Sigmoid colon (tissue), 7 donors: Measurements from ENCODE around the gene DIPK1A. TPM values are rescaled to one million over a fixed set of nuclear protein-coding genes. Genes with fewer than 3 reads are reported as not detected.

Experiments used
- DNase-seq: peaks from one replicate; pipeline ENCODE4 v3.0.0-alpha.2; 2019
- H3K27ac ChIP-seq, 4 donors: fragments of 200-600 bp; sonication (generic); one replicate each; pipeline ENCODE4 v1.5.1; 2016 to 2019; ENCODE audit warnings: mild to moderate bottlenecking in 1 of 4
- H3K27me3 ChIP-seq, 3 donors: fragments of 200-600 bp; sonication (generic); one replicate each; pipeline ENCODE4 v1.5.1; 2019; ENCODE audit warnings: mild to moderate bottlenecking in 1 of 3
- H3K36me3 ChIP-seq, 4 donors: fragments of 200-600 bp; sonication (generic); one replicate each; pipeline ENCODE4 v1.5.1; 2016 to 2019
- H3K4me1 ChIP-seq, 4 donors: fragments of 200-600 bp; sonication (generic); one replicate each; pipeline ENCODE4 v1.5.1; 2017 to 2019
- H3K4me3 ChIP-seq, 4 donors: fragments of 200-600 bp; sonication (generic); one replicate each; pipeline ENCODE4 v1.5.1; 2017 to 2019; ENCODE audit warnings: mild to moderate bottlenecking in 2 of 4, moderate library complexity in 1 of 4
- H3K9me3 ChIP-seq, 4 donors: fragments of 200-600 bp in 3 of 4; sonication (generic) in 3 of 4; one replicate each; pipeline versions ENCODE4 v1.5.1 to v1.6.1; 2013 to 2019
- EP300 ChIP-seq, 4 donors: sonication (generic); formaldehyde crosslinking; IDR thresholded peaks; one replicate each; pipeline ENCODE4 v1.6.1; 2017; ENCODE audit warnings: antibody characterized with exemption in 4 of 4
- POLR2A ChIP-seq, 2 donors: fragments of 450-650 bp; IDR thresholded peaks; one replicate each; pipeline ENCODE4 v1.6.1; 2016; ENCODE audit warnings: antibody characterized with exemption in 2 of 2, mild to moderate bottlenecking in 2 of 2, moderate library complexity in 2 of 2
- POLR2AphosphoS5 ChIP-seq, 4 donors: sonication (generic); formaldehyde crosslinking; IDR thresholded peaks; one replicate each; pipeline ENCODE4 v1.6.1; 2017; ENCODE audit warnings: antibody characterized with exemption in 4 of 4
- WGBS, 2 donors: extraction: QIAGEN DNeasy Blood & Tissue Kit; methylation state at CpG; one replicate each; pipeline ENCODE4 v1.1.7; 2013; 5-methylcytosine and 5-hydroxymethylcytosine counted together
- intact Hi-C: fragments of 100-400 bp; cut with DNase I; formaldehyde crosslinking; loops from one replicate; pipeline ENCODE4 v1.15.1; 2023
- polyA plus RNA-seq, 3 donors: library from polyadenylated mRNA; stranded (reverse); fragments of 200-250 nt; gene quantifications; one replicate each; pipeline ENCODE4 v1.2.3, GENCODE V29; 2013
- total RNA-seq, 4 donors: library from RNA; depleted of rRNA; stranded (reverse); fragments of >200 nt; gene quantifications; one replicate each; pipeline ENCODE4 v1.1.0, GENCODE V29; 2016
- TF ChIP-seq, protein P1 (sequence below), 4 experiments: fragments of 450-650 bp in 3 of 4; fragments of 200-600 bp in 1 of 4; IDR thresholded peaks; one replicate each; pipeline ENCODE4 v1.5.1; 2016 to 2019; ENCODE audit warnings: antibody characterized with exemption in 4 of 4, mild to moderate bottlenecking in 3 of 4, moderate library complexity in 2 of 4
- donor health status: healthy with polysubstance abuse.
- donor health status: Bipolar disorder and iron deficiency.
- donor health status: healthy.

Gene DIPK1A
- total and polyA plus RNA-seq, 7 donors: 1.8 to 35.5 (median 19.1) TPM

DNA sequence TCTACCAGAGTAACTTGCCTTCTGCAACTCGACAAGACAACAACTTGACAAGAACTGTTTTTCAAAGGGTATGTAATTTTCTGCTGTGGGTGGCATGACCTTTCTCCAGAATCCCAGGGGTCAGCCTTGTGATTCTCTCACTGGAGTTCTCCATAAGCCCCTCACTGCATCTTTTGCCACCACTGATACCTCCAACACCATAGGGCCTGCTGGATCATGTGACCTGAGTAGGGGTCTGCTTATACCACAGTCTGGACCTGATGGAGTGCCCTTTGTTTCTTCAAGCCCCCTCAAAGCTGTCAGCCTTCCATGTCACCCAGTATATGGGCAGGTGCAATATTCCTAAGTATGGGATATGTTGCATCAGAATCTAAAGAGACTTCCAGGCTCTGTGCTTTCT lies 31.6 kb upstream of the DIPK1A start:
- Histone ChIP-seq H3K27ac (no peak overlapping the region), H3K36me3 (no peaks in the 10 kb centered on the region), H3K4me3 (no peak overlapping the region), H3K27me3 (no peaks in the 10 kb centered on the region), H3K9me3 (no peaks in the 10 kb centered on the region), H3K4me1 (peaks cover 0 to 5% (median 0%) of the 10 kb centered on the region in 4 donors)
- DNase-seq: no peak
- WGBS, 2 donors: 98 to 100% methylated on average over 1 of the region's 1 CpG
- no peak for TF ChIP-seq POLR2A (IDR thresholded peaks at IDR 0.05)
- intact Hi-C loops: no loop called here

DNA sequence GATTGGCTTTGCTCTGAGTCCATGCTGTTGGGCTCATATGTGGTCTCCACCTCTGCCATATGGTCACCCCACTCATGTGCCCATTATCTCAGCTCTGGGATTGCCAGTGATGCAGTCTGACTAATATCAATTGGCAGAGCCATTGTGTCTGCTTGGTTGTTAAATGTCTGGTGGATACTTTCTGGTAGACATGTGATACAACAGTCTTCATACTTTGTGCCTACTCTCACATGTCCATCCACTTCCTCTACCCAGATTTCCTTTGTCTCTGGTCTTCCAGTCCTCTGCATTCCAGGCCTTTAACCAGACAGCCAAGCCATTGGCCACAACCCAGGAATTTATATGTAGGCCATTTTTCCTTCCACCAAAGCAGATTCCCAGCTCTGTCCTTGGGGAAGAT lies 30.8 kb upstream of the DIPK1A start:
- H3K9me3 ChIP-seq: no peaks in the 10 kb centered on the region
- intact Hi-C loops: no loop called here
- H3K27ac ChIP-seq: no peak overlapping the region
- peaks cover 0 to 5% (median 0%) of the 10 kb centered on the region in 4 donors for H3K4me1 ChIP-seq
- DNase-seq: no peak
- H3K4me3 ChIP-seq: no peak overlapping the region
- H3K36me3 ChIP-seq: no peaks in the 10 kb centered on the region
- no peaks in the 10 kb centered on the region for H3K27me3 ChIP-seq
- TF ChIP-seq, protein P1, sequence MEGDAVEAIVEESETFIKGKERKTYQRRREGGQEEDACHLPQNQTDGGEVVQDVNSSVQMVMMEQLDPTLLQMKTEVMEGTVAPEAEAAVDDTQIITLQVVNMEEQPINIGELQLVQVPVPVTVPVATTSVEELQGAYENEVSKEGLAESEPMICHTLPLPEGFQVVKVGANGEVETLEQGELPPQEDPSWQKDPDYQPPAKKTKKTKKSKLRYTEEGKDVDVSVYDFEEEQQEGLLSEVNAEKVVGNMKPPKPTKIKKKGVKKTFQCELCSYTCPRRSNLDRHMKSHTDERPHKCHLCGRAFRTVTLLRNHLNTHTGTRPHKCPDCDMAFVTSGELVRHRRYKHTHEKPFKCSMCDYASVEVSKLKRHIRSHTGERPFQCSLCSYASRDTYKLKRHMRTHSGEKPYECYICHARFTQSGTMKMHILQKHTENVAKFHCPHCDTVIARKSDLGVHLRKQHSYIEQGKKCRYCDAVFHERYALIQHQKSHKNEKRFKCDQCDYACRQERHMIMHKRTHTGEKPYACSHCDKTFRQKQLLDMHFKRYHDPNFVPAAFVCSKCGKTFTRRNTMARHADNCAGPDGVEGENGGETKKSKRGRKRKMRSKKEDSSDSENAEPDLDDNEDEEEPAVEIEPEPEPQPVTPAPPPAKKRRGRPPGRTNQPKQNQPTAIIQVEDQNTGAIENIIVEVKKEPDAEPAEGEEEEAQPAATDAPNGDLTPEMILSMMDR (IDR thresholded peaks at IDR 0.05): no peak
- TF ChIP-seq POLR2A (IDR thresholded peaks at IDR 0.05) (no peak), EP300 (IDR thresholded peaks at IDR 0.05) (no peak), POLR2AphosphoS5 (IDR thresholded peaks at IDR 0.05) (no peak)

DNA sequence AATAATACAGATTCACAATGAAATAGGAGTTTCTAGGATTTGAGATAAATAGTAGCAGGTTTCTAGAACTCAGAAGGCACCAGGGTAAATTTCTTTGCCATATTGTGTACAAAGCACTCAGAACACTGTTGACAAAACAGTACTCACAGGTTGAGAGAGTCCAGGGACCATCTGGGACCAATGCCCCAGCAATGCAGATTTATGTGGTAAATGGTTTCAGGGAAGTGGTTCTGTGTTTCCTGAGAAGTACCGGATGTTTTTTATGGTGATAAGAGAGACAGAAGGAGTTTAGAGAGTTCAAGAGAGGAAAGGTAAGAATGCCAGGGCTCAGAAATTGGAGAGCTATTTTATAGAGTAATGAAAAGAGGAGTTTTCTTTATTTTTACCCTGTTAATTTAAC lies 29.6 kb upstream of the DIPK1A start:
- Histone ChIP-seq H3K27ac (no peak overlapping the region), H3K4me3 (no peak overlapping the region), H3K27me3 (no peaks in the 10 kb centered on the region), H3K36me3 (no peaks in the 10 kb centered on the region), H3K9me3 (no peaks in the 10 kb centered on the region), H3K4me1 (peaks cover 0 to 5% (median 0%) of the 10 kb centered on the region in 4 donors)
- intact Hi-C loops: no loop called here
- DNase-seq: no peak
- WGBS, 2 donors: 28 to 37% methylated on average over 1 of the region's 1 CpG
- TF ChIP-seq, protein P1 (IDR thresholded peaks at IDR 0.05): no peak
- TF ChIP-seq EP300 (IDR thresholded peaks at IDR 0.05): no peak
- TF ChIP-seq POLR2AphosphoS5 (IDR thresholded peaks at IDR 0.05): no peak
- TF ChIP-seq POLR2A (IDR thresholded peaks at IDR 0.05): no peak

DNA sequence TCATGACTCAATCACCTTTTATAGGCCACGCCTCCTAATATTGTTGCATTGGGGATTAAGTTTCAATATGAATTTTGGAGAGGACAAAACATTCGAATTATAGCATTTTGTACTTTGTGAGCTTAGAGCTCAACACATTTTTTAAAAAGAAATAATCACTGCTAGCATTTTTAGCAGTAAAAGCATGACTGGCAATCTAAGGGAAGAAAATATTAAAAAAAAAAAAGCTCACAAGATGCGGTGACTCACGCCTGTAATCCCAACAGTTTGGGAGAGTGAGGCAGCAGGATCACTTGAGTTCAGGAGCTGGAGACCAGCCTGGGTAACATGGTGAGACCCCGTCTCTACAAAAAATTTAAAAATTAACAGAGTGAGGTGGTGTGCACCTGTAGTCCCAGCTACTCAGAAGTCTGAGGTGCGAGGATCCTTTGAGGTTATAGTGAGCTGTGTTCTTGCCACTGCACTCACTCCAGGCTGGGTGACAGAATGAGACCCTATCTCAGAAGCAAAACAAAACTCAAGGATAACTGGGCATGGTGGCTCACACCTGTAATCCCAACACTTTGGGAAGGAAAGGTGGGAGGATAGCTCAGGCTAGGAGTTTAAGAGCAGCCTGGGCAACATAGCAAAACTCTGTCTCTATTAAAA lies 28.8 kb upstream of the DIPK1A start:
- H3K4me3 ChIP-seq: no peak overlapping the region
- DNase-seq: no peak
- no peaks in the 10 kb centered on the region for H3K27me3 ChIP-seq
- TF ChIP-seq POLR2AphosphoS5 (IDR thresholded peaks at IDR 0.05) (no peak), EP300 (IDR thresholded peaks at IDR 0.05) (no peak), POLR2A (IDR thresholded peaks at IDR 0.05) (no peak)
- TF ChIP-seq, protein P1 (IDR thresholded peaks at IDR 0.05): no peak
- H3K36me3 ChIP-seq: no peaks in the 10 kb centered on the region
- H3K9me3 ChIP-seq: no peaks in the 10 kb centered on the region
- peaks cover 0 to 5% (median 0%) of the 10 kb centered on the region in 4 donors for H3K4me1 ChIP-seq
- intact Hi-C loops: no loop called here
- WGBS, 2 donors: 90 to 93% methylated on average over 6 of the region's 6 CpGs
- no peak overlapping the region for H3K27ac ChIP-seq

DNA sequence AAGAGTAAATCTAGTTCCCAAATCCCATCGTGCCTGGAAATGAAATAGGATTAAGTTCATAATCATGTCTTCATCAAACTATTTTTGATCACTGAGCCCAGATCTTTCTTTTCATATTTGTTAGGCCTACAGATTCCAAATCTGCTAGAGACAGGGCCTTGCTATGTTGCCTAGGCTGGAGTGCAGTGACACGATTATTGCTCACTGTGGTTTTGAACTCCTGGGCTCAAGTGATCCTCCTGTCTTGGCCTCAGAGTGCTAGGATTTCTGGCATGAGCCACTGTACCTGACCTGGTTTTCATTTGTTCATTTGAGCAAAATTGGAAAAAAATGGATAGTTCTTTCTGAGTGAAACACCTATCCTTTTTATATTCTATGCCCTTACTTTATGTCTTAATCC lies 28.0 kb upstream of the DIPK1A start:
- no peak overlapping the region for H3K4me3 ChIP-seq
- no peak for DNase-seq
- H3K4me1 ChIP-seq: peaks cover 0 to 5% (median 0%) of the 10 kb centered on the region in 4 donors
- H3K27me3 ChIP-seq: no peaks in the 10 kb centered on the region
- 49 to 66% methylated on average over 2 of the region's 2 CpGs for WGBS, 2 donors
- TF ChIP-seq, protein P1 (IDR thresholded peaks at IDR 0.05): no peak
- TF ChIP-seq EP300 (IDR thresholded peaks at IDR 0.05): no peak
- intact Hi-C loops: no loop called here
- H3K27ac ChIP-seq: no peak overlapping the region
- H3K36me3 ChIP-seq: no peaks in the 10 kb centered on the region
- H3K9me3 ChIP-seq: no peaks in the 10 kb centered on the region
